HAP-1 (cell line): Measurements from ENCODE around the gene BCL11B.
A peak's percentile ranks its signal among the peaks of the same experiment; 100 is the strongest.

Experiments
- DNase-seq, 2 experiments: peaks; one replicate each; pipeline ENCODE4 v3.0.0-alpha.2; 2016 to 2020; ENCODE audit warnings: low spot score in 2 of 2
- H3K27me3 ChIP-seq: fragments of 250-450 bp; sonication (Bioruptor Pico); 2 replicates; pipeline ENCODE4 v1.5.1; 2020; ENCODE audit warnings: low read depth, mild to moderate bottlenecking, moderate library complexity
- H3K36me3 ChIP-seq: fragments of 250-450 bp; sonication (Bioruptor Pico); replicated peaks from 2 replicates; pipeline ENCODE4 v1.5.1; 2020; ENCODE audit warnings: mild to moderate bottlenecking
- H3K4me1 ChIP-seq: fragments of 250-450 bp; sonication (Bioruptor Pico); 2 replicates; pipeline ENCODE4 v1.5.1; 2020; ENCODE audit warnings: mild to moderate bottlenecking
- H3K4me3 ChIP-seq: fragments of 250-450 bp; sonication (Bioruptor Pico); 2 replicates; pipeline ENCODE4 v1.5.1; 2020; ENCODE audit warnings: mild to moderate bottlenecking, moderate library complexity
- H3K9me3 ChIP-seq: fragments of 250-450 bp; sonication (Bioruptor Pico); 2 replicates; pipeline ENCODE4 v1.5.1; 2020; ENCODE audit warnings: mild to moderate bottlenecking, moderate library complexity
- in situ Hi-C: fragments of 300-500 bp; cut with MboI; formaldehyde crosslinking; loops from 3 replicates; pipeline ENCODE4 v1.14.3; 2020; ENCODE audit warnings: low sequenced_read_pairs, inconsistent platforms, mixed read lengths

BCL11B gene

DNA sequence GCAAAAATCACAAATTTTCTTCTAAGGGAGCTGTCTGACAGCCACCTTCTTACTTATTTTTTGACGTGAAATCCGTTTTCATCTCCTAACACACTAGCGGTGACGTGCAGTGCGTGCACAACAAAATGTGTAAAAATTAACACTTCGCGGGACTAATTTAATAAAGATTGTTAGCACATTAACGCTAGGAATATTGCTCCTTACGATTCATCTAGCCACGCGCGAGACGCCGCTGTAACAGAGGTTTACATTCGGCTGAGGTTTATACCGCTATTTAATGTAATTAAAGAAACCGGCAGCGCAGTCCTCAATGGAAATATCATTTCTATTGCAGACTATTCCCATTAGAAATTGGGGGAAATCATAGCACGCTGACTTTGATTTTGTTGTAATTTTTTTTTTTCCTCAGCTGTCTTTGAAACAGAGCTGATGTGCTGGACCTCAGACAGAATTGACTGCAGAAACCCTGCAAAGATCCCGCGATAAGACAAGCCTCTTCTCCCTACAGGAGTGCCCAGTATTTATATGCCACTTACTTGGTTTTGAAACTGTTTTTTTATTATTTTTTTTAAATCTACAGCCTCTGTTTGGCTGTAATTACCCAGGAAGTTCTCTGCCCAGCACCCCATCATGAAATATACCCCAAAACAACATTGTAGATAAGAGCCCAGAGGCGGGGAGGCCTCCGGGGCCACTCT, 31.2 kb downstream of the BCL11B start:
- Histone ChIP-seq H3K36me3 (no peaks in the 10 kb centered on the region), H3K4me1 (peaks cover 32% of the 10 kb centered on the region), H3K9me3 (no peaks in the 10 kb centered on the region), H3K27me3 (no peaks in the 10 kb centered on the region), H3K4me3 (no peak overlapping the region)
- DNase-seq = no peak
- in situ Hi-C loops = loop anchor here (10.0 kb wide), 1 partner anchor 346 kb away; no protein-coding TSS in a partner anchor

DNA sequence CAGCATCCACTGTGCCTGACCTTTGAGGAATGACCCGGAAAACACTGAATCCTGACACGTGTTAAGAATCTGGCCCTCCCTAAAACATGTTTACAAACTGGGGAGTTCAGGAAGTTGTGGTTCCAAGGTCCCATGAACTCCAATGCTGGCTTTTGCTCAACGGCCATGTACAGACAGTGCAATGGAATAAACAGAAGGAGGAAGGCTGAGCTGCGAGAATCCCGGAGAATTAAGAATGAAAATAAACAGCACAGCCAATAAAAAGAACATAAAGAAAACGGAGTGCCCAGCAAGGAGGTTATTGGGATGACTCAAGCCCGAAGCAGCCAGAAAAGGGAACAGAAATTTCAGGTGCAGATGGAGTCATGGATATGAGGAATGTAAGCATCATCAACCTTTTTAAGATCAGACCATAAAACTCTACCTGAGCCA, 32.3 kb downstream of the BCL11B start:
- H3K27me3 ChIP-seq = no peaks in the 10 kb centered on the region
- DNase-seq = no peak
- in situ Hi-C loops = loop anchor here (10.0 kb wide), 1 partner anchor 345 kb away; no protein-coding TSS in a partner anchor
- H3K4me1 ChIP-seq = peaks cover 23% of the 10 kb centered on the region
- no peak overlapping the region for H3K4me3 ChIP-seq
- H3K9me3 ChIP-seq = no peaks in the 10 kb centered on the region
- no peaks in the 10 kb centered on the region for H3K36me3 ChIP-seq

DNA sequence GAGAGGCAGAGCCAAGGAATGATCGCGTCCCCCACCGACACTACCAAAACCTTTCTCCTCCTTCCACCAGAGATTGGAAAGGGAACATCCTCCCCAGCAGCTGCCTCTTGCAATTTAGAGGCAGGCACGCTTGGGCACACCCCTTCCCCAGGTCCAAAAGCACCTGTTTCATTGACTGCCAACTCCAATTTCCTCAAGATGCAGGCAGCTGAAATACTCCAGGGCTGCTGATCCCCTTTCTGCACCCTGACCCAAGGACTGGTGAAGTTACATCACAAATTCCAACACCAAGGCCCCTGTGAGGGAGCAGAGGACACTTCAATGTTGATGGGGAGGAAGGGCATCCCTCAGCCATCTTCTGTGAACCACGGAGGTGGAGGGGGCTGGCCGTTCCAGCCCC, 33.8 kb downstream of the BCL11B start:
- H3K4me1 ChIP-seq = peaks cover 18% of the 10 kb centered on the region

DNA sequence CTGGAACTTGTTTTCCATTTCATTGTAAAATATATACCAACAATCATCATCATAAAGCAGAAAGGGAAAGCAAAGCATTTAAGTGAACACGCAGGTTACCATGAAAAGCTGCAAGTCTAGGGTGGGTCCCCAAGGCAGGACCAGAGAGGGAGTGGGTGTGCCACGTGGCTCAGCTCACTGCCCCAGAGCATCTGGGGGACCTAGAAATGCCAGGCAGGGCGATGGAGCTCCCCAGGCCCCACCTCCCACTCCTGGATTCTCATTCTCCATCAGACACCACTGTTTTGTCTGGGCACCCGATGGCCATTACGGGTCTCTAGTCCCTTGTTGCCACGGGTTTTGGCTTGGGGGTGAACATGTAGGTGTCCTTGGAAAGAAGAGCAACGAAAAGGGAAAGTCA, 34.7 kb downstream of the BCL11B start:
- H3K9me3 ChIP-seq = no peaks in the 10 kb centered on the region; the same call in 1 of the 2 replicates
- in situ Hi-C loops = no loop called here
- peaks cover 12% of the 10 kb centered on the region for H3K4me1 ChIP-seq
- H3K27me3 ChIP-seq = no peaks in the 10 kb centered on the region
- H3K4me3 ChIP-seq = no peak overlapping the region
- H3K36me3 ChIP-seq = no peaks in the 10 kb centered on the region
- no peak for DNase-seq

More for the DNA sequence above, 33.8 kb downstream of the BCL11B start:
- no peaks in the 10 kb centered on the region for H3K36me3 ChIP-seq
- in situ Hi-C loops = no loop called here
- H3K9me3 ChIP-seq = no peaks in the 10 kb centered on the region; the same call in 1 of the 2 replicates
- DNase-seq = no peak
- no peak overlapping the region for H3K4me3 ChIP-seq
- no peaks in the 10 kb centered on the region for H3K27me3 ChIP-seq

DNA sequence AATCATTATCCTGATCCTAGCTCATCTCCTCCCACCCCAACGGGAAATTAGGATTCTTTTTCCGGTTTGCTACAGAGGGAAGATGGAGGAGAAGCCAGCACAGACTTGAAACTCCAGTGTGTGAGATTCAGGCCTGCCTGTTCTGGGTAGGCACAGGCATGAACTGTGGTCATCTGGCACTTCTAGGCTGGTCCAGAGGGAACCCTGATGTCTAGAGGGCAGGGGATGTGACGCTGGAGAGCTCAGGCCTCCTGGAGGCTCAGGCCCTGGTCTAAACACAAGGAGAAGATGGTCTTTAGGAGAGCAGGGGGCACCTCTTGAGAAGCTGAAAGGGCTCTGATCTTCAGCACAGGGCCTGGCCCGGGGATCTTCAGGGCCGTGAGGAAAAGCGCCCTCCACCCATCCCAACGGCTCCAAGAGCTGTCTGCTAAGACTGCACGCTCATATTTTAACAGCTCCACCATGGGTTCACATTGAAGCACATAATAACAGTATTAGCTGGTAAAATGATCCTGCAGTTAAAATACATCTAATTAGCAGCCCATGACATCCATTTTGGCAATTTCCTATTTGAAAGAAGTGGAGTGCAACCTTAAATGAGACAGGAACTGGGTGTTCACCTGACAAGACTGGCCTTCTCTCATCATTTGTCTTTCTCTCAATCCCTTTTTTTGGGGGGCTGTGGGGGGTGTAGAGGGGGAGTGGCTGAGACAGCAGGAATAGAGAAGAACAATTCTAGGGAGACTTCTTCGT, 35.4 kb downstream of the BCL11B start:
- H3K4me3 ChIP-seq = no peak overlapping the region
- DNase-seq = no peak
- in situ Hi-C loops = no loop called here
- no peaks in the 10 kb centered on the region; the same call in 1 of the 2 replicates for H3K9me3 ChIP-seq
- no peaks in the 10 kb centered on the region for H3K27me3 ChIP-seq
- no peaks in the 10 kb centered on the region for H3K36me3 ChIP-seq
- peaks cover 12% of the 10 kb centered on the region for H3K4me1 ChIP-seq

DNA sequence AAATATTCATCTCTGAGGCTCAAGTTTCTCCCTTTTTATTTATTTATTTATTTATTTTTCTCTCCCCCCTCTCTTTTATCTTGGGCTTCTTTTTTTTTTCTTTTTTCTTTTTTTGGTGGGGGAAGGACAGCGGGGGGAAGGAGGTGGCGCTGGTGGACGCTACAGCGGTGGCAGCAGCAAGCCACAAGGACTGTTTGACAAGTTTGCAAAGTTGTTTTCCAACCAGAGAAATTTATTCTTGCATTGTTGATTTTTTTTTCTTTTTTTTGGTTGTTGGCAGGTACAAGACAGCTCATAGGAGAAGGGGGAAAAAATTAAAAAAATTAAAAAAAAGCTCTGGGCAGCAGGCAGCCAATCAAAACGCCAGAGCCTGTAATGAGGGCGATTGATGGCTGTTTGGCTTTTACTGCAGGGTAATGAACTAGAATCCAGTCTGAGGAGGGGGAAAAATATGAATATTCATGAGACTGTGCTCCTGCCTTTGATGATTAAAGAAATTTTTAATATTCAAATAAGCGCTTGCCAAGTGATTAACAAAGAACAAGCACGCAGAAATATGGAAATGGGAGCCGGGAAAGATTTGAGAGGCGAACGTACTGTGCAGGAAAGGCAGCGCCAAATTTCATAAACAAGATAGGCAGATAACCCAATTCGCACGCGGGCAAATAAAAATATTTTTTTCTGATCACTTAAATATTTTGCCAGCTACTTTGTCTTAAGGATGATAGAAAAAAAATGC, 36.2 kb downstream of the BCL11B start:
- Histone ChIP-seq H3K27me3 (no peaks in the 10 kb centered on the region), H3K4me1 (peaks cover 11% of the 10 kb centered on the region), H3K36me3 (no peaks in the 10 kb centered on the region), H3K4me3 (no peak overlapping the region), H3K9me3 (no peaks in the 10 kb centered on the region; the same call in 1 of the 2 replicates)
- DNase-seq = no peak
- in situ Hi-C loops = no loop called here

DNA sequence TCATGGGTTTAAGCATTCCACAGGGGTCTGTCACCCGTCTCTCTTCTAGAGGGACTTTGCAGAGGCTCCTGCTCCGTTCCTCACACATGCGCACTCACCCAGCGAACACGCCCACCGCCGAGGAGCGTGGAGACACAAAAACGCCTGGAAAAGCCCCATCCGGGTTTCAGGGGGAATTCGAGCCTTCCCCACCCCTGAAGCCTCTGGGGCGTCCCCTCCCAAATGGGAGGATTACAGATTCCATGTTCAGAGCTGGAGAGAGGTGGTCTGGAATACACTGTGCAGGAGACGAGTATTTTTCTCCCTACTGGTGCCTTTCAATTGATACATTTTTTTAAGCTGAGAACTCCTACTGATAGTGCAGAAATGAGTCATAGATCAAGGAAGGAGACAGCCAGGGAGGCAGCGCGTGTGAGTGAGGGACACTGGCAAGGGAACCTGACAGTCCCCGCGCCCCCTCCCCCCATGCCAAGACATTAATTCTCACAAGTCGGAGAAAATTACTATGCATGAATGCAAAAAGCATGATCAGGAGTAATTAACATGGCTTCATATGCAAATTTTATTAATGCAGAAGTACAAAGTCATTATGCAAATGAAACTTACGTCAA, 36.9 kb downstream of the BCL11B start:
- in situ Hi-C loops = no loop called here
- Histone ChIP-seq H3K27me3 (no peaks in the 10 kb centered on the region), H3K4me3 (no peak overlapping the region), H3K36me3 (no peaks in the 10 kb centered on the region), H3K9me3 (no peaks in the 10 kb centered on the region; the same call in 1 of the 2 replicates), H3K4me1 (peaks cover 7% of the 10 kb centered on the region)
- DNase-seq = peak in 1 of 2 experiments; percentile 58

DNA sequence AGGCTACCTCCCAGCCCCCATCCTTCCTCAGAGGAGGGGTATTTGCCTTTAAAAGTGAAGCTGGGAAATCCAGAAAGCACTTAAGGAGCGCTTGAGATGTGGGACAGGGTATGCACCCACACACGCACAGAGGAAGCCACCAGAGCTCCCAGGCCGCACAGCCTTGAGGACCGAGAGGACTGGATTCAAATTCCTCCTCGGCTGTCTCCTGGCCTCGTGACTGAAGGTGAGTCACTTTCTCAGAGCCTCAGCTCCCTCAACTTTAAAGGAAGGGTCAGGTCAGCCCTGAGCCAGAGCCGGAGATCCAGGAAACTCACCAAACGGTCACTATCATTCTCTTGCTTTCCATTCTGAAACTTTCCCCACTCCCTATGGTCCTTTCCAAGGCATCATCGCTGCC, 37.6 kb downstream of the BCL11B start:
- Histone ChIP-seq H3K27me3 (no peaks in the 10 kb centered on the region), H3K4me1 (no peaks in the 10 kb centered on the region; the same call in 1 of the 2 replicates), H3K4me3 (no peak overlapping the region), H3K9me3 (no peaks in the 10 kb centered on the region; the same call in 1 of the 2 replicates), H3K36me3 (no peaks in the 10 kb centered on the region)
- in situ Hi-C loops = no loop called here
- no peak for DNase-seq

DNA sequence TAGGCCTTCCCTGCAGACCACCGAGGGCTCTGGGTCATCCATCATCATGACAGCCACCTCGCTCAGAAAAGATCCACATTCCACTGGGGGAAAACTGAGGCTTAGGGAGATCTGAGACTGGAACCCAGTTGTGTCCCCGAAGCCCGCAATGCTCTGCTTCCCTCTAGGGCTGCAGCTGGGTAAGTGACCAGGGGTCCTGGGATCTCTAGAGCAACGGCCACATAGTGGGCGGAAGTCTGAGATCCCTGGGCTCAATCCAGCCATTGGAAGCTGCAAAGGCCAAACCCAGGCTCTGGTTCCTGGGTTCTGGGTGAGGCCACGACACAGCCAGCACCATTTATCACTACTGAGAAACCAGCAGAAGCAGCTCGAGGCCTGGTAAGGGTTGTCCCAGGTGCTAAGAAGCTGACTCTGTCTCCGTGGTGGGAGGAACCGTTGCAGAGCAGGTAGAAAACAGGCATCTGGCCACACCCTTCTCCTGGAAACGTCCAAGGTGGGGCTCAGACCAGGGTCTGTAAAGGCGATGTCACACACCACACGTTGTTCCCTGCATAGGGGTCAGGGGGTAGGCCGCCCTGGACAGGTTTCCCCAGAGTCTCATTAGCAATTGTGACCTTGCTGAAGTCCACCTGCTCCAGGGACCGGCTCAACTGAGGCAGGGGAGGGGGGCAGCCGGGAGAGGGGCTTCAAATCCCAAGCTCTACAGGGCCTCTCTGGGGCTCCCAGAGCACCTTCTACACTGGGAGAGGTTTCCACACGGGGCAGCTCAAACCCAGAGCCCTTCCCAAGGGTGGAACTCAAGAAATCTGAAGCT, 38.6 kb downstream of the BCL11B start:
- no peaks in the 10 kb centered on the region for H3K4me1 ChIP-seq
- no peaks in the 10 kb centered on the region for H3K36me3 ChIP-seq
- no peaks in the 10 kb centered on the region for H3K27me3 ChIP-seq
- H3K4me3 ChIP-seq = no peak overlapping the region
- DNase-seq = no peak
- no peaks in the 10 kb centered on the region; the same call in 1 of the 2 replicates for H3K9me3 ChIP-seq
- in situ Hi-C loops = no loop called here

DNA sequence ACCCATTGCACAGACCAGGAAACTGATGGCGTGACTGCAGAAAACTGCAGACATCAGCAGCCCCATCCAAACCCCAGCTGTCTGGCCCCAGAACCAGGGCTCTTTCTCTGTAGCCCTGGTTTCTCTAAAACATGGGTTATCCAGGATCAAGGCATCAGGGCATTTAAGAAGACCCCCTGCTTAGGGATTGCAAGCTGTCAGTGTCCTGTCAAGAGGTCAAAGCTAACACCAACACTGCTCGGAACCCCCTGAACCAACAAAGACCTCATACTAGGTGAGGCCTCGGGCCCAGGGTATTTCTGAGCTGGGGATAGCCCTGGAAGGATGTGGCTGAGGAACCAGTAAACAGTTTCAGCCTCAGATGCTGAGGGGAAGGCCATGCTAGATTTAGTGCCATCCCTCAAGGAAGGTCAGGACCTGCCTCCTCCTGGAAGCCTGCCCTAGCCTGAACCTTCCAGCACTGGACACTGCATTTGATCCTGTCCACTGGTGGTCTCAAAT, 39.2 kb downstream of the BCL11B start:
- no peak for DNase-seq
- no peaks in the 10 kb centered on the region; the same call in 1 of the 2 replicates for H3K9me3 ChIP-seq
- H3K4me1 ChIP-seq = no peaks in the 10 kb centered on the region
- no peak overlapping the region for H3K4me3 ChIP-seq
- in situ Hi-C loops = no loop called here
- H3K27me3 ChIP-seq = no peaks in the 10 kb centered on the region
- H3K36me3 ChIP-seq = no peaks in the 10 kb centered on the region

DNA sequence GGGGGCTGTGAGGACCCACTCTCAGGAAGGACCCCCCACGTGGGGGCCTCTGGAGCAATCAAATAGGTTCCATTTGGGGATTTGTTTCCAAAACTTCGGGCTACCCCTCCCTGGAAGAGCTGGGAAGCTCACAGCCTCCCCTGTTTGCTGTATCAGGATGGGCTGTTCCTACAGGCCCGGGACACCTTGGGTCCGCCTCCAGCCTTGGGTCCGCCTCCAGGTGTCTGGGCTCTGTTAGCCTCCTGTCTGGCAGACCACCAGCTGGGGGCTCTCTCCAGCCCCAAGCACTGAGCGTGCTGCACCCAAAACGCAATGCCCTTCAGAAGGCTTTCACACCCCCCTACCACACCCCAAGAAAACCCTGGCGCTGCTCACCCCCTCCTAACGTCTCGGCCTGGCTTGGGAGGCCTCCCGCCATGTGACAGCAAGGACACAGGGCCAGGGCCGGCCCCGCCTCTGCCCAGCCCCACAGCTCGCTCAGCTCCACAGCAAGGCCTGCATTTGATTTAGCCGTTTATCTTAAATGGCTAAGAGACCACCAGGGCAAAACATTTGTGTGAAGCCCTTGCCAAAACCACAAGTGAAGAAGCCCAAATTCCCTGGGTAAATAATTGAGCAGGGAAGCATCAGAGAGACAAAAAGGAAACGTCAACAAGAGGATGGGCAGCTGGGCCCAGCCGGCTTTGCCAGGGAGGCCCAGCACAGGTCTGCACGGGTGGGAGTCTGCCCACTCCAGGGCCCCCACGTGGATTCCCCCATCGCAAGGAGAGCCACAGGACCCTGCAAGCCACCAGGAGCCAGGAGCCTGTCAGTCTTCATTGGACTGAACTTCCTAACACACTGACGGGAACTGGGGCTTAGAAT, 39.9 kb downstream of the BCL11B start:
- no peaks in the 10 kb centered on the region; the same call in 1 of the 2 replicates for H3K9me3 ChIP-seq
- H3K4me3 ChIP-seq = no peak overlapping the region
- H3K36me3 ChIP-seq = no peaks in the 10 kb centered on the region
- in situ Hi-C loops = no loop called here
- no peaks in the 10 kb centered on the region for H3K27me3 ChIP-seq
- H3K4me1 ChIP-seq = no peaks in the 10 kb centered on the region
- peak in 1 of 2 experiments; percentile 62 for DNase-seq
